T-helper 17 cell (primary cell): ENCODE measurements around the gene POLA2. TPM values are rescaled to one million over a fixed set of nuclear protein-coding genes. Genes with fewer than 3 reads are reported as not detected.
A peak's percentile ranks its signal among the peaks of the same experiment; 100 is the strongest.

Source experiments
- ATAC-seq: fragments of 150-1000 bp; cut with Tn5 transposase; 2 replicates; pipeline ENCODE4 v1.10.0; 2021; ENCODE audit warnings: mild to moderate bottlenecking, moderate library complexity
- DNase-seq, 3 donors: peaks; one replicate each; pipeline versions ENCODE4 v3.0.0 to v3.0.0-alpha.2; 2020 to 2021
- H3K9me3 ChIP-seq: one replicate; pipeline ENCODE4 v1.7.0; 2013; ENCODE audit warnings: low read length, mild to moderate bottlenecking; ENCODE audit not compliant: control insufficient read depth, poor library complexity, severe bottlenecking
- H3K27ac Mint-ChIP-seq: one replicate; pipeline ENCODE4 v1.8.0; 2022; ENCODE audit warnings: mild to moderate bottlenecking, moderate library complexity, mixed read lengths
- H3K27me3 Mint-ChIP-seq: one replicate; pipeline ENCODE4 v1.8.0; 2022; ENCODE audit warnings: mixed read lengths
- H3K36me3 Mint-ChIP-seq: one replicate; pipeline ENCODE4 v1.8.0; 2022; ENCODE audit warnings: low read depth, mixed read lengths
- H3K4me1 Mint-ChIP-seq: one replicate; pipeline ENCODE4 v1.8.0; 2022; ENCODE audit warnings: mild to moderate bottlenecking, mixed read lengths
- H3K4me3 Mint-ChIP-seq: one replicate; pipeline ENCODE4 v1.8.0; 2022; ENCODE audit warnings: mild to moderate bottlenecking, moderate library complexity, mixed read lengths
- total RNA-seq, 4 donors: library from RNA in 2 of 4; stranded (reverse) in 2 of 4; gene quantifications; one replicate each; pipeline ENCODE4 v1.2.3 and lab custom pipeline; 2022 to 2026

POLA2 gene, protein sequence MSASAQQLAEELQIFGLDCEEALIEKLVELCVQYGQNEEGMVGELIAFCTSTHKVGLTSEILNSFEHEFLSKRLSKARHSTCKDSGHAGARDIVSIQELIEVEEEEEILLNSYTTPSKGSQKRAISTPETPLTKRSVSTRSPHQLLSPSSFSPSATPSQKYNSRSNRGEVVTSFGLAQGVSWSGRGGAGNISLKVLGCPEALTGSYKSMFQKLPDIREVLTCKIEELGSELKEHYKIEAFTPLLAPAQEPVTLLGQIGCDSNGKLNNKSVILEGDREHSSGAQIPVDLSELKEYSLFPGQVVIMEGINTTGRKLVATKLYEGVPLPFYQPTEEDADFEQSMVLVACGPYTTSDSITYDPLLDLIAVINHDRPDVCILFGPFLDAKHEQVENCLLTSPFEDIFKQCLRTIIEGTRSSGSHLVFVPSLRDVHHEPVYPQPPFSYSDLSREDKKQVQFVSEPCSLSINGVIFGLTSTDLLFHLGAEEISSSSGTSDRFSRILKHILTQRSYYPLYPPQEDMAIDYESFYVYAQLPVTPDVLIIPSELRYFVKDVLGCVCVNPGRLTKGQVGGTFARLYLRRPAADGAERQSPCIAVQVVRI
- total RNA-seq (10 to 100 TPM; 13.0 to 15.4 TPM), total RNA-seq (lab: John Stamatoyannopoulos, UW) (4.6 to 5.6 reads per million in 2 donors)

DNA sequence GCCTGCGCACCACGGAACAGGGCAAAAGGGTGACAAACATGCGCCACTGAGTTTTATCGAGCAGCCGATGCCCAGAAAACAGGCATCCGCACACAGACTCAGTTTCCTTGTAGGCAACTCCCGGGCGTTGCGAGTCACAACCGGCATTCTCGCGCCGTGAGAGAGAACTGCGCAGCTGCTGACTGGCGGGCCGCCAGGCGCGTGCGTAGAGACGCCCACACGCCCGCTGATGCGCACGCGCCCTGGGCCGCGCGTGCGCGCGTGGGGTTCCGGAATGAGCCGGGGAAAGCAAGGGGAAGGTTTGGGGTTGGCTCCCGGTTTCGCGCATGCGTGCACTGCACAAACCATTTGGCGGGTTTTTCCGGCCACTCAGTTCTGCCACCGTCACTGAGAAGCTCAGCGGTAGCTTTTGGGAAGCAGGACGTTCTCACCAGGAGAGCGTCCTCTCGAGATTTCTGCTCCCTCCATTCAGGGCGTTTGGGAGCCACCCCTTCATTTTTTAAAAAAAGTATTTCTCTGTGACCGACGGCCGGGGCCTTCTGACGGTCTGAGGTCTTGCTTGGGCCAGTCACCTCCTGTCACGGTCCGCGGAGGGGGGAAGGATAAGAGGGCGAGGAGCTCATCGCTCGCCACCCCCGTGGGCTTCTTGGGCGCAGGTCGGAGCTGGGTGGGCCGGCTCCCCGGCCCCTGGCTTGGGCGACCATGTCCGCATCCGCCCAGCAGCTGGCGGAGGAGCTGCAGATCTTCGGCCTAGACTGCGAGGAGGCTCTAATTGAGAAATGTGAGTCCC lies at the start of gene POLA2:
POLA2 (plus strand) TSS at position 372 of the 790 bp plus-strand sequence; CDS start at position 703, 331 bp downstream.
- Mint-ChIP-seq H3K27ac (peak within 1 kb of the TSS; percentile 94), H3K27me3 (no peaks in the 10 kb centered on the region), H3K36me3 (peaks cover 3% of the 10 kb centered on the region), H3K4me3 (peak within 1 kb of the TSS; percentile 94), H3K4me1 (peaks cover 32% of the 10 kb centered on the region)
- DNase-seq, result peak; percentile 94 to 96 (median 95)
- peak; percentile 88 for ATAC-seq
- H3K9me3 ChIP-seq, result no peaks in the 10 kb centered on the region

DNA sequence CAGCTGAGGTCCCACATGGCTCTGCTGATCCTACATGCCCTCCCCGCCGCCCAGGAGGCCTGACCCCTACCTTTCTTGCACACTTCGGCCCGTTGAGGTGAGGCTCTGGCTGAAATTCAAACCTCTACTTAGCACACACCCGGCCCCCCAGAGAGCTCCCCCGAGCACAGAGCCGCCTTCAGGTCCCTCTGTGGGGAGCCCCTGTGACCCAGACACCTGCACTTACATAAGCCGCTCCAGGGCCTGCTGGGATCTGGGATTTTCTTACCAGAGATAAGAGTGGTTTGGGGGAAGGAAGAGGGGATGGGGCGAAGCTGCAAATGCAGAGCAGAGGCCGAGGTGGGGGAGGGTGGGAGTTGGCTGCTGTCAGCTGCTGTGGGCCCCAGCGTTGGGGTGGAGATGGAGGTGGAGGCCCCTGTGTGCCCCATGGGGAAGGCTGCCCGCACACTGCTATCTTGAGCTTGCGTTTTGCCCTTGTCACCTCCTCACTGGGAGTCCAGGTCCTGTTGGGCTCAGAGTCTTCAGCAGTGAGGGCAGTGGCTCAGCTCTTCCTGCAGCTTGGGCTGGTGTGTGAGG lies 49.4 kb upstream of the POLA2 start:
- no peaks in the 10 kb centered on the region for H3K9me3 ChIP-seq
- ATAC-seq, result no peak
- Mint-ChIP-seq H3K4me3 (no peak overlapping the region), H3K27ac (peak overlapping the region; percentile 34), H3K36me3 (peaks cover 4% of the 10 kb centered on the region), H3K27me3 (no peaks in the 10 kb centered on the region), H3K4me1 (peaks cover 21% of the 10 kb centered on the region)
- DNase-seq, result no peak

DNA sequence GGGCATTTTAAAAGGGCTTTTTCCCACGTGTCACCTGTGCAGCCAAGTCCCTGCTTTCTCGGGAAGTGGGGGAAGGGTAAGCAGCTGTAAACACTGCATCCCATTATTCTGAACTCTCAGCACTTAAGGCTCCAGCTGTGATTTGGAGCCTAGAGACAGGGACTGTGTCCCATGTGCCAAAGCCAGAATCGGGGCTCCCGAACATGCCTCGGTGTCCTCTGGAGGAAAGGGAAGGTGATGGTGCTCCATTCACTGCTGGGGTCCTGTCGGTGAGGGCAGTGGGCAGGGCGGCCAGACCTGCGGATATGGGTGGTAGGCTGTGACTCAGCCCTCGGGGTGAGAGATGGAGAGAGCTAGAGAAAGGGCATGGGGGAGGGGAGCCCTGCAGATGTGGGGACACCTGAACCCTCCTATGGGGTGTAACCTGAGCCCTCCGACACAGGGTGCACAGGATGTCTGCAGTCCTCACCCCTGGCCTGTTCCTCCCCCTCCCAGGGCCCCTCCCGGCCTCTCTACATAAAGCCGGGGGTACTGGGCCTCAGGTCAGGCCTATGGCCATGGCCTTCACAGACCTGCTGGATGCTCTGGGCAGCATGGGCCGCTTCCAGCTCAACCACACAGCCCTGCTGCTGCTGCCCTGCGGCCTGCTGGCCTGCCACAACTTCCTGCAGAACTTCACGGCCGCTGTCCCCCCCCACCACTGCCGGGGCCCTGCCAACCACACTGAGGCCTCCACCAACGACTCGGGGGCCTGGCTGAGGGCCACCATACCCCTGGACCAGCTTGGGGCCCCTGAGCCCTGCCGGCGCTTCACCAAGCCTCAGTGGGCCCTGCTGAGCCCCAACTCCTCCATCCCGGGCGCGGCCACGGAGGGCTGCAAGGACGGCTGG lies 48.2 kb upstream of the POLA2 start:
- Mint-ChIP-seq H3K27me3 (no peaks in the 10 kb centered on the region), H3K4me3 (no peak overlapping the region), H3K27ac (peak overlapping the region; percentile 34), H3K4me1 (peaks cover 21% of the 10 kb centered on the region), H3K36me3 (peaks cover 4% of the 10 kb centered on the region)
- peak; percentile 20 for ATAC-seq
- no peaks in the 10 kb centered on the region for H3K9me3 ChIP-seq
- no peak for DNase-seq

DNA sequence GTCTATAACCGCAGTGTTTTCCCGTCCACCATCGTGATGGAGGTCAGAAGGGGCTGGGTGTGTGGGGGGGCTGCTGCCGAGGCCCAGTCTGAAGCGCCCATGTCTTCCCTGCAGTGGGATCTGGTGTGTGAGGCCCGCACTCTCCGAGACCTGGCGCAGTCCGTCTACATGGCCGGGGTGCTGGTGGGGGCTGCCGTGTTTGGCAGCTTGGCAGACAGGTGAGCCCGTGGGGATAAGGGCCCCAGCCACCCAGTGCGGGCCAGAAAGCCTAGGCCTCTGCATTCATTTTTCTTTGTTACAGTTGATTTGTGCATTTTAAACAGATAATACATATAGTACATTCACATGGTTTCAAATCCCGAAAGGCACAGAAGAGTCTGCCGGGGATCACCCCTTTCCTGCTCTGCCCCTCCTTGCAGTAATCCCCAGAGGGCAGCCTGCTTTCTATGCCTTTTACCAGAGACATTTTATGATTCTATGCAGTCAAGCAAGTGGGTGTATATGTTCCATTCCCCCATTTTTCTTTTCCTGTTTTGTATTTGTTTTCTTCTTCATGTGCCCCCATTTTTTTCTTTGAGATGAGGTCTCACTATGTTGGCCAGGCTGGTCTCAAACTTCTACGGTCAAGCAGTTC lies 47.4 kb upstream of the POLA2 start:
- Mint-ChIP-seq H3K27ac (no peak overlapping the region), H3K4me1 (peaks cover 22% of the 10 kb centered on the region), H3K4me3 (no peak overlapping the region), H3K36me3 (no peaks in the 10 kb centered on the region), H3K27me3 (no peaks in the 10 kb centered on the region)
- H3K9me3 ChIP-seq, result no peaks in the 10 kb centered on the region
- ATAC-seq (no peak), DNase-seq (no peak)

DNA sequence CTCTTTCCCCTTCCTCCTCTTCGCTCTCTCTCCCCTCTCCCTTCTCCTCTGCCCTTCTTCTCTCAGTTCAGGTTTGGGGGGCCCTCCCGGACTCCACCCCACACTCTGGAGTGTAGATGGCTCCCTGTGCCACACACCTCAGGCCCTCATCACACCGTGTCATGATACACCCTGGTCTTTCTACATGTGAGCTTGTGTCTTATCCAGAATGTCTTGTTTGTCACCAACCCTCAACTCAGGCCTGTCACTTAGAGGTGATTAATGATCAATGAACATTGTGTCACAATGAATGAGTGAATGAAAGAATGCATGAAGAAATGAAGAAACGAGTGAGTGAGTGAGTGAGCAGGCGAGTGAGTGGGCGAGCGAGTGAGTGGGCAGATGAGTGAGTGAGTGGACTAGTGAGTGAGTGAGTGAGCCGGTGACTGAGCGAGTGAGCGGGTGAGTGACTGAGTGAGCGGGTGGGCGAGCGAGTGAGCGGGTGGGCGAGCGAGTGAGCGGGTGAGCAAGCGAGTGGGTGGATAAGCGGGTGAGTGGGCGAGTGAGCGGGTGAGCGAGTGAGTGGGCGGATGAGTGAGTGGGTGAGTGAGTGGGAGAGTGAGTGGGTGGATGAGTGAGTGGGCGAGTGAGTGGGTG lies 46.2 kb upstream of the POLA2 start:
- no peaks in the 10 kb centered on the region for H3K9me3 ChIP-seq
- Mint-ChIP-seq H3K4me3 (no peak overlapping the region), H3K4me1 (peaks cover 26% of the 10 kb centered on the region), H3K36me3 (no peaks in the 10 kb centered on the region), H3K27ac (no peak overlapping the region), H3K27me3 (no peaks in the 10 kb centered on the region)
- no peak for ATAC-seq
- no peak for DNase-seq

DNA sequence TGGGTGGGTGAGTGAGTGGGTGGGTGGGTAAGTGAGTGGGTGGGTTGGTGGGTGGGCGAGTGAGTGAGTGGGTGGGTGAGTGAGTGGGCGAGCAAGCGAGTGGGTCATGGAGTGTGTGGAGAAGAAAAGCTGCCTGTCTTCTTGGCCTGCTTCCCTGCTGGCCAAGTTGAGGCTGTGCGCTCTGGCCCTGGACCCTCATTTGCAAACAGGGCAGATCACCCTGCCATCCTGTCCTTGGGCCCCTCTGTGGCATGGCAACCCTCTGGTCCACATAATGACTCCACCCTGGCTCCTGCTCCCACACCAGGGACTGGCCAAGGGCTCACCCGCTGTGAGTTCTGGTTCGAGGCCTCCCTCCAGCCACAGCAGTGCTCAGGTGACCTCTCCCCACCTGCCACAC lies 44.9 kb upstream of the POLA2 start:
- no peak overlapping the region for H3K27ac Mint-ChIP-seq
- H3K4me1 Mint-ChIP-seq, result peaks cover 26% of the 10 kb centered on the region
- no peaks in the 10 kb centered on the region for H3K36me3 Mint-ChIP-seq
- H3K9me3 ChIP-seq, result no peaks in the 10 kb centered on the region
- ATAC-seq, result no peak
- DNase-seq, result no peak
- no peak overlapping the region for H3K4me3 Mint-ChIP-seq
- H3K27me3 Mint-ChIP-seq, result no peaks in the 10 kb centered on the region

DNA sequence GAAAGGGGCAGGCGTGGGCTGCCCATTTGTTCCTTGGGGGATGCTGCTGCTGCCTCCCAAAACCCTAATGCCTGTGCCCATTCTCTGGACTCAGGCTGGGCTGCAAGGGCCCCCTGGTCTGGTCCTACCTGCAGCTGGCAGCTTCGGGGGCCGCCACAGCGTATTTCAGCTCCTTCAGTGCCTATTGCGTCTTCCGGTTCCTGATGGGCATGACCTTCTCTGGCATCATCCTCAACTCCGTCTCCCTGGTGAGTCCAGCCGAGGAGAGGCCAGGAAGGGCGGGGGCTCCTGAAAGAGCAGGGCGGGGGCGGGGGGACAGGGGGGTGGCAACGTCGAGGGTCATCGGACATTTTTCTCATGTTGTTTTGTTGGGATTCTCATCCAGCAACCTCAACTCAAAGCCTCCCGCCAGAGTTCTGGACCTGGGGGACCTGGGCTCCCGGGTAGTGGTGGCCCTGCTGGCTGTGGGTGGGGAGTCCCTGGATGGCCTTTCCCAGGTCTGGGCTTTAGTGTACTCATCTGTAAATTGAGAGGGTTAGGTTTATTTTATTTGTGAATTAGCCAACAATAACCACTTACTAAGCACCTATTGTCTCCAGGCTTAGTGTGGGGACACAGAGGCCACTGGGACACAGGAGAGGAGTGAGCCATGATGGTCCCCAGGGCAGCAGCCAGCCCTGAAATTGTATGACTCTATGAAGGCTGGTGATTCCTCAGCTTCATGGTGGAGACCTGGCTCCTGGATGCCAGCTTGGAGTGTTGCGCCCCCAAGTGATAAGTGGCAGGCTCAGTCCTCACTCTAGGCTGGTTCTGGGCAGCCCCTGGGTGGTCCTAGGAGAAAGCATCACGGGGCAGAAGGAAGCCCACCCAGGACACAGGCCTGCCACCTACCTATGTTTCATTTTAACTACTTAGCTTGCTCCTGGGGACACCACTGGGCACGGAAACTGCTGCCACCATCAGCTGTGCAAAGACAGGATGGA lies 44.0 kb upstream of the POLA2 start:
- Mint-ChIP-seq H3K4me3 (no peak overlapping the region), H3K4me1 (peaks cover 25% of the 10 kb centered on the region), H3K27ac (no peak overlapping the region), H3K27me3 (no peaks in the 10 kb centered on the region), H3K36me3 (no peaks in the 10 kb centered on the region)
- DNase-seq (no peak), ATAC-seq (no peak)
- H3K9me3 ChIP-seq, result no peaks in the 10 kb centered on the region

DNA sequence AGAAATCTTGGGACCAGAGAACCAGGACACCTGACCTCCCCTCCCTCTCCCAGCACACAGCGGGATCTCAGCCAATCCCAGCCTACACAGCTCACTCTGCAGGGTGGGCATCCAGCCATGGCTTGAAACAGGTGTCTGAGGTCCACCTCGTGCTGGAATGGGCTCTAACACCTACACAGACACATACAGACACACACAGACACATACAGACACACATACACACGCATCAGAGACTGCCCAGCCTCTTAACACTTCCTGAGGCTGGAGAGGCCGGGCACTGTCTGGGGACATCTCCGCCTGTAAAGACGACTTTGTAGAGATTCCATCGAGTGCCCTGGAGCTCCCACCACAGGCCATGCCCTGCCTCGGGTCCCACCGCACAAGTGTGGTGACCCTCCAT lies 43.3 kb upstream of the POLA2 start:
- DNase-seq (no peak), ATAC-seq (no peak)
- no peak overlapping the region for H3K4me3 Mint-ChIP-seq
- no peaks in the 10 kb centered on the region for H3K9me3 ChIP-seq
- peaks cover 19% of the 10 kb centered on the region for H3K4me1 Mint-ChIP-seq
- no peaks in the 10 kb centered on the region for H3K36me3 Mint-ChIP-seq
- H3K27me3 Mint-ChIP-seq, result peaks cover 4% of the 10 kb centered on the region
- no peak overlapping the region for H3K27ac Mint-ChIP-seq

DNA sequence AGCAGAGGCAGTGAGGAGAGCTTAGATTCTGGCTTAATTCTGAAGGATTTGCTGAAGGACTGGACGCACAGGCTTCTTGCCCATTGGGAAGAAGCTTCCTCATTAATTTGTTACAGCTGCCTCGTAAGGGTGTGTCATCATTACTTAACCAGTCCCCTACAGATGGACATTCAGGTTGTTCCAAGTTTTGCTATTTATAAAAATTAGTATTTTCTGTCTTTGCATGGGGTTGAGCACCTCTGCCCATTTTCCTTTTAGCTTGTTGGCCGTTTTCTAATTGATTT lies 41.9 kb upstream of the POLA2 start:
- no peaks in the 10 kb centered on the region for H3K36me3 Mint-ChIP-seq
- ATAC-seq (no peak), DNase-seq (no peak)
- H3K4me3 Mint-ChIP-seq, result no peak overlapping the region
- H3K9me3 ChIP-seq, result no peaks in the 10 kb centered on the region
- H3K27me3 Mint-ChIP-seq, result peaks cover 12% of the 10 kb centered on the region
- no peak overlapping the region for H3K27ac Mint-ChIP-seq
- peaks cover 15% of the 10 kb centered on the region for H3K4me1 Mint-ChIP-seq

DNA sequence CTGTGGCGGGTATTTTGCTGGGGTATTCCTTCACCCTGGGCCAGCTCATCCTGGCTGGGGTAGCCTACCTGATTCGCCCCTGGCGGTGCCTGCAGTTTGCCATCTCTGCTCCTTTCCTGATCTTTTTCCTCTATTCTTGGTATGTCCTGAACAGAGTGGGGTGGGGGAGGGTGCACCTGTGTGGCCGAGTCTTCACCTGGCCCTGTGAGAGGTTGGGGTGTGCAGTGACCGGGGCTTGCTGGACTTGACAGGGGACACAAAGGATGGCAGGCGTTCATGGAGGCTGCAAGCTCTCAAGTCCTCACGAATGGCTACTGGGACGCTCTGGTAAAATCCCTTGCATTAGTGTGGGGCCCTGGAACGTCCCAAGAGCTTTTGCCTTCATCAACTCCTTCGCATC lies 40.7 kb upstream of the POLA2 start:
- peaks cover 24% of the 10 kb centered on the region for H3K27me3 Mint-ChIP-seq
- peak overlapping the region; percentile 27 for H3K27ac Mint-ChIP-seq
- peaks cover 17% of the 10 kb centered on the region for H3K4me1 Mint-ChIP-seq
- H3K9me3 ChIP-seq, result no peaks in the 10 kb centered on the region
- DNase-seq (no peak), ATAC-seq (no peak)
- no peak overlapping the region for H3K4me3 Mint-ChIP-seq
- no peaks in the 10 kb centered on the region for H3K36me3 Mint-ChIP-seq

DNA sequence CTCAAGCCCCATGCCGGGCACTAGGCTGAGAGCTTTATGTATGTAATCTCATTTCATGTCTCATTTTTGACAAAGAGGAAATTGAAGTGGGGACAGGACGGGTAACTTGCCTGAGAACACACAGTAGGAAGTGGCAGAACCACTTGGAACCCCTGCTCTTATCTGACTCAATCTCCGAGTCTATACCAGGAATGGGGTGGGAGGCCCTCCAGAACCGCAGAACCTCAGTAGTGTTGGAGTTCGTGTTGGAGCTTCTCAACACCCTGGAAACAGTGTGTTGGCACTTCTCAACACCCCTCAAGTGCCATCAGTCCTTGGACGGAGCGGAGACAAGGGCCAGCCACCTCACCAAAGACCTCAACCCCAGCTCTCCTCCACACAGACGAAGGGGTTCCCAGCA lies 38.8 kb upstream of the POLA2 start:
- DNase-seq (no peak), ATAC-seq (no peak)
- Mint-ChIP-seq H3K27ac (no peak overlapping the region), H3K4me1 (peaks cover 21% of the 10 kb centered on the region), H3K4me3 (no peak overlapping the region), H3K36me3 (no peaks in the 10 kb centered on the region), H3K27me3 (peaks cover 44% of the 10 kb centered on the region)
- H3K9me3 ChIP-seq, result no peaks in the 10 kb centered on the region
